HepG2 (cell line): Measurements from ENCODE around the gene SPOPL. TPM values are rescaled to one million over a fixed set of nuclear protein-coding genes. Genes with fewer than 3 reads are reported as not detected.
A peak's percentile ranks its signal among the peaks of the same experiment; 100 is the strongest.

Source experiments
- DNMT3B ChIP-seq: conservative IDR thresholded peaks from 2 replicates; pipeline ENCODE4 v1.6.1; 2016; ENCODE audit warnings: missing biosample characterization, control low read depth
- ETV6 ChIP-seq: sonication (generic); formaldehyde crosslinking; conservative IDR thresholded peaks from 2 replicates; pipeline ENCODE4 v1.4.0; 2020; ENCODE audit warnings: missing genetic modification reagents
- EZH2 ChIP-seq: conservative IDR thresholded peaks from 2 replicates; pipeline ENCODE4 v1.6.1; 2012; ENCODE audit warnings: mild to moderate bottlenecking, low read depth, low read length, moderate library complexity
- NCOA1 ChIP-seq: sonication (generic); formaldehyde crosslinking; IDR thresholded peaks from 2 replicates; pipeline ENCODE4 v1.9.0; 2021; ENCODE audit warnings: missing genetic modification reagents
- NR0B2 ChIP-seq: sonication (generic); formaldehyde crosslinking; IDR thresholded peaks from 2 replicates; pipeline ENCODE4 v1.4.0; 2020; ENCODE audit warnings: mild to moderate bottlenecking, missing genetic modification reagents
- PAX8 ChIP-seq: sonication (generic); formaldehyde crosslinking; IDR thresholded peaks from 2 replicates; pipeline ENCODE4 v1.8.0; 2022; ENCODE audit warnings: mild to moderate bottlenecking, missing genetic modification reagents, borderline replicate concordance
- POLR2G ChIP-seq: fragments of 200-400 bp; formaldehyde crosslinking; IDR thresholded peaks from 2 replicates; pipeline ENCODE4 v1.6.1; 2018; ENCODE audit warnings: mild to moderate bottlenecking, low read depth, low read length, moderate library complexity
- PRDM4 ChIP-seq: sonication (generic); formaldehyde crosslinking; IDR thresholded peaks from 2 replicates; pipeline ENCODE4 v1.9.0; 2021; ENCODE audit warnings: missing genetic modification reagents, borderline replicate concordance
- RBFOX2 ChIP-seq: fragments of 200-400 bp; formaldehyde crosslinking; IDR thresholded peaks from 2 replicates; pipeline ENCODE4 v1.6.1; 2017; ENCODE audit warnings: low read depth, mild to moderate bottlenecking, low read length
- SAP130 ChIP-seq: IDR thresholded peaks from 2 replicates; pipeline ENCODE4 v1.6.1; 2016; ENCODE audit warnings: low read depth
- SETDB1 ChIP-seq: sonication (generic); formaldehyde crosslinking; IDR thresholded peaks from 2 replicates; pipeline ENCODE4 v1.5.1; 2020; ENCODE audit warnings: missing genetic modification reagents, mild to moderate bottlenecking, borderline replicate concordance
- YEATS4 ChIP-seq: sonication (generic); formaldehyde crosslinking; IDR thresholded peaks from 2 replicates; pipeline ENCODE4 v1.4.0; 2020; ENCODE audit warnings: missing genetic modification reagents, borderline replicate concordance
- YY1 ChIP-seq: IDR thresholded peaks from 2 replicates; pipeline ENCODE4 v1.6.1; 2011; ENCODE audit warnings: low read length, low read depth, moderate library complexity, mild to moderate bottlenecking; ENCODE audit not compliant: insufficient read depth, insufficient replicate concordance
- ZNF12 ChIP-seq: sonication (generic); formaldehyde crosslinking; IDR thresholded peaks from 2 replicates; pipeline ENCODE4 v1.5.0; 2020; ENCODE audit warnings: missing genetic modification reagents
- ZNF160 ChIP-seq: sonication (generic); formaldehyde crosslinking; IDR thresholded peaks from 2 replicates; pipeline ENCODE4 v1.8.0; 2022; ENCODE audit warnings: mild to moderate bottlenecking, inconsistent platforms, missing genetic modification reagents
- ZNF207 ChIP-seq: fragments of 450-650 bp; IDR thresholded peaks from 2 replicates; pipeline ENCODE4 v1.6.1; 2016; ENCODE audit warnings: antibody characterized with exemption, borderline replicate concordance
- ZNF460 ChIP-seq: sonication (generic); formaldehyde crosslinking; IDR thresholded peaks from 2 replicates; pipeline ENCODE4 v1.5.1; 2020; ENCODE audit warnings: missing genetic modification reagents, mild to moderate bottlenecking, borderline replicate concordance
- ZNF543 ChIP-seq: sonication (generic); formaldehyde crosslinking; IDR thresholded peaks from 2 replicates; pipeline ENCODE4 v1.4.0; 2020; ENCODE audit warnings: mild to moderate bottlenecking, missing genetic modification reagents
- ZNF572 ChIP-seq: sonication (generic); formaldehyde crosslinking; IDR thresholded peaks from 2 replicates; pipeline ENCODE4 v1.5.1; 2020; ENCODE audit warnings: mild to moderate bottlenecking, missing genetic modification reagents
- ZNF619 ChIP-seq: sonication (generic); formaldehyde crosslinking; IDR thresholded peaks from 2 replicates; pipeline ENCODE4 v1.4.0; 2020; ENCODE audit warnings: mild to moderate bottlenecking, missing genetic modification reagents
- ZNF720 ChIP-seq: sonication (generic); formaldehyde crosslinking; IDR thresholded peaks from 2 replicates; pipeline ENCODE4 v1.4.0; 2020; ENCODE audit warnings: missing genetic modification reagents
- ZNF740 ChIP-seq: sonication (generic); formaldehyde crosslinking; IDR thresholded peaks from 2 replicates; pipeline ENCODE4 v1.4.0; 2020; ENCODE audit warnings: missing genetic modification reagents
- ZNF775 ChIP-seq: sonication (generic); formaldehyde crosslinking; IDR thresholded peaks from 2 replicates; pipeline ENCODE4 v1.4.0; 2020; ENCODE audit warnings: missing genetic modification reagents, mild to moderate bottlenecking, moderate library complexity, borderline replicate concordance
- ZZZ3 ChIP-seq: sonication (generic); formaldehyde crosslinking; IDR thresholded peaks from 2 replicates; pipeline ENCODE4 v1.4.0; 2020; ENCODE audit warnings: missing genetic modification reagents, mild to moderate bottlenecking, borderline replicate concordance
- polyA plus RNA-seq, 8 experiments: library from polyadenylated mRNA; depleted of rRNA in 3 of 8; stranded (reverse) in 7 of 8; unstranded in 1 of 8; fragments of >200 nt; fragmentation: Illumina TruSeq in 4 of 8; extraction: Trizol in 4 of 8; gene quantifications; 2 replicates each; pipeline versions ENCODE4 v1.2.1 to v1.2.3, GENCODE V29; 2011 to 2016; ENCODE audit warnings: low read depth in 4 of 8, missing spikeins in 1 of 8, mixed read lengths in 1 of 8; ENCODE audit not compliant: insufficient read depth in 1 of 8
- total RNA-seq, 5 experiments: library from RNA; depleted of rRNA; stranded (reverse); fragments of >200 nt; fragmentation: Illumina TruSeq; extraction: Trizol; gene quantifications; 2 replicates each; pipeline ENCODE4 v1.2.3, GENCODE V29; 2016; ENCODE audit warnings: low read depth in 1 of 5

The SPOPL gene
- total and polyA plus RNA-seq, 2 of the 13 experiments (the other 11 are each of a cell fraction or from before 2014, with no cell fraction given), result 12.6 to 51.6 TPM

- no peak for TF ChIP-seq ZNF740
- no peak for TF ChIP-seq NCOA1 (CRISPR knock-in tag)
- TF ChIP-seq RBFOX2, result peak; percentile 92
- no peak for TF ChIP-seq ZZZ3 (CRISPR knock-in tag)
- peak; percentile 82; the same call in 1 of the 2 replicates for TF ChIP-seq YEATS4 (CRISPR knock-in tag)
- peak; percentile 84 for TF ChIP-seq NR0B2 (CRISPR knock-in tag)
- no peak for TF ChIP-seq ZNF619 (CRISPR knock-in tag)
- TF ChIP-seq ETV6 (CRISPR knock-in tag), result peak; percentile 79; the same call in 1 of the 2 replicates
- TF ChIP-seq SETDB1, result no peak
- TF ChIP-seq EZH2, result no peak
- no peak for TF ChIP-seq ZNF720 (CRISPR knock-in tag)
- no peak for TF ChIP-seq ZNF775 (CRISPR knock-in tag)
- TF ChIP-seq YY1, result peak; percentile 66
- peak; percentile 98 for TF ChIP-seq POLR2G
- TF ChIP-seq ZNF160 (CRISPR knock-in tag), result peak; percentile 67
- peak; percentile 23; the same call in 1 of the 2 replicates for TF ChIP-seq ZNF12 (CRISPR knock-in tag)
- TF ChIP-seq PAX8 (CRISPR knock-in tag), result no peak
- peak; percentile 86 for TF ChIP-seq SAP130 (CRISPR knock-in tag)
- TF ChIP-seq PRDM4 (CRISPR knock-in tag), result no peak
- 0 out of 2 replicates have a peak, but pooled peaks have one; percentile 70 for TF ChIP-seq ZNF572
- TF ChIP-seq DNMT3B (CRISPR knock-in tag), result 0 out of 2 replicates have a peak, but pooled peaks have one; percentile 85
- peak; percentile 51; the same call in 1 of the 2 replicates for TF ChIP-seq ZNF460 (CRISPR knock-in tag)
- TF ChIP-seq ZNF543 (CRISPR knock-in tag), result no peak
- no peak for TF ChIP-seq ZNF207
Measured at GRCh38 chr2:138501425-138502254, at the start of gene SPOPL (continued).
